Neural cell (in vitro differentiated cells): ENCODE data around the gene PTPRK. TPM values are rescaled to one million over a fixed set of nuclear protein-coding genes. Genes with fewer than 3 reads are reported as not detected.

Experiments
- H2AFZ ChIP-seq: fragments of 200-600, 300-800 bp; sonication (generic), shearing (Covaris generic); 2 replicates; pipeline ENCODE4 v1.6.0; 2014; ENCODE audit warnings: low read depth, mild to moderate bottlenecking, antibody characterized with exemption, low read length, moderate library complexity
- H3F3A ChIP-seq: fragments of 200-600 bp; shearing (Covaris generic); 2 replicates; pipeline ENCODE4 v1.6.1; 2016; ENCODE audit warnings: mild to moderate bottlenecking, moderate library complexity, mixed read lengths, antibody characterized with exemption, low read length; ENCODE audit not compliant: insufficient read depth, poor library complexity, severe bottlenecking
- H3K27ac ChIP-seq: fragments of 200-600, 300-800 bp; sonication (generic), shearing (Covaris generic); 2 replicates; pipeline ENCODE4 v1.5.1; 2014; ENCODE audit warnings: mild to moderate bottlenecking, low read length, moderate library complexity
- H3K27me3 ChIP-seq: fragments of 300-800, 200-600 bp; sonication (generic), shearing (Covaris generic); 2 replicates; pipeline ENCODE4 v1.6.0; 2014; ENCODE audit warnings: mild to moderate bottlenecking, low read depth, low read length, moderate library complexity; ENCODE audit not compliant: insufficient read depth
- H3K36me3 ChIP-seq: fragments of 300-800, 200-600 bp; sonication (generic), shearing (Covaris generic); 2 replicates; pipeline ENCODE4 v1.5.1; 2014; ENCODE audit warnings: mild to moderate bottlenecking, antibody characterized with exemption, low read length, moderate library complexity; ENCODE audit not compliant: insufficient read depth
- H3K4me2 ChIP-seq: fragments of 300-800, 200-600 bp; sonication (generic), shearing (Covaris generic); 2 replicates; pipeline ENCODE4 v1.6.0; 2014; ENCODE audit warnings: mild to moderate bottlenecking, low read length
- H3K4me3 ChIP-seq: fragments of 300-800, 200-600 bp; sonication (generic), shearing (Covaris generic); 2 replicates; pipeline ENCODE4 v1.5.1; 2014; ENCODE audit warnings: mild to moderate bottlenecking, low read length, moderate library complexity
- H3K79me2 ChIP-seq: fragments of 200-600 bp; shearing (Covaris generic); replicated peaks from 2 replicates; pipeline ENCODE4 v1.6.0; 2014; ENCODE audit warnings: mild to moderate bottlenecking, low read length, moderate library complexity; ENCODE audit not compliant: insufficient read depth
- H3K9ac ChIP-seq: fragments of 300-800, 200-600 bp; sonication (generic), shearing (Covaris generic); 2 replicates; pipeline ENCODE4 v1.6.1; 2016; ENCODE audit warnings: mild to moderate bottlenecking, low read length, mixed read lengths
- H3K9me2 ChIP-seq: fragments of 200-600 bp; shearing (Covaris generic); 2 replicates; pipeline ENCODE4 v1.6.1; 2016; ENCODE audit warnings: mild to moderate bottlenecking, low read length, mixed read lengths; ENCODE audit not compliant: insufficient read depth
- H3K9me3 ChIP-seq: fragments of 200-600, 300-800 bp; sonication (generic), shearing (Covaris generic); 2 replicates; pipeline ENCODE4 v1.6.1; 2016; ENCODE audit warnings: mild to moderate bottlenecking, mixed run types, low read length, moderate library complexity, mixed read lengths
- H4K20me1 ChIP-seq: fragments of 200-600 bp; shearing (Covaris generic); 2 replicates; pipeline ENCODE4 v1.6.1; 2016; ENCODE audit warnings: mild to moderate bottlenecking, mixed run types; ENCODE audit not compliant: insufficient read depth
- CTCF ChIP-seq: fragments of 450-650 bp; IDR thresholded peaks from 2 replicates; pipeline ENCODE4 v1.5.1; 2014; ENCODE audit warnings: antibody characterized with exemption, mild to moderate bottlenecking, moderate library complexity; ENCODE audit not compliant: poor library complexity, severe bottlenecking
- EP300 ChIP-seq: fragments of 450-650 bp; conservative IDR thresholded peaks from 2 replicates; pipeline ENCODE4 v1.6.1; 2014; ENCODE audit warnings: antibody characterized with exemption, mild to moderate bottlenecking, moderate library complexity; ENCODE audit not compliant: poor library complexity, severe bottlenecking
- EZH2 ChIP-seq: fragments of 200-600, 300-800 bp; shearing (Covaris generic), sonication (generic); IDR thresholded peaks from 2 replicates; pipeline ENCODE4 v1.6.1; 2014; ENCODE audit warnings: antibody characterized with exemption, low read length, borderline replicate concordance, mild to moderate bottlenecking; ENCODE audit not compliant: insufficient read depth, poor library complexity, severe bottlenecking
- MXI1 ChIP-seq: fragments of 450-650 bp; conservative IDR thresholded peaks from 2 replicates; pipeline ENCODE4 v1.6.1; 2014; ENCODE audit warnings: antibody characterized with exemption, mild to moderate bottlenecking; ENCODE audit not compliant: poor library complexity, severe bottlenecking
- POLR2AphosphoS5 ChIP-seq: IDR thresholded peaks from 2 replicates; pipeline ENCODE4 v1.6.1; 2012
- RAD21 ChIP-seq: fragments of 450-650 bp; conservative IDR thresholded peaks from 2 replicates; pipeline ENCODE4 v1.6.1; 2014; ENCODE audit warnings: antibody characterized with exemption, mild to moderate bottlenecking, moderate library complexity
- REST ChIP-seq: IDR thresholded peaks from 2 replicates; pipeline ENCODE4 v1.6.1; 2012; ENCODE audit warnings: borderline replicate concordance
- SMC3 ChIP-seq: fragments of 450-650 bp; conservative IDR thresholded peaks from 2 replicates; pipeline ENCODE4 v1.6.1; 2014; ENCODE audit warnings: antibody characterized with exemption, mild to moderate bottlenecking, moderate library complexity; ENCODE audit not compliant: poor library complexity
- TAF1 ChIP-seq: IDR thresholded peaks from 2 replicates; pipeline ENCODE4 v1.6.1; 2012; ENCODE audit warnings: low read depth
- polyA plus RNA-seq: library from polyadenylated mRNA; depleted of rRNA; stranded (reverse); fragments of >200 nt; gene quantifications from 2 replicates; pipeline ENCODE4 v1.2.3, GENCODE V29; 2014

The PTPRK gene
- polyA plus RNA-seq, 1 donor from 2014 or later, result 10.4 TPM

GRCh38 chr6:128161839-128162238, 358.6 kb downstream of the PTPRK start:
- no peak overlapping the region for H3K4me3 ChIP-seq
- no peak overlapping the region for H3K9ac ChIP-seq
- no peaks in the 10 kb centered on the region for H3F3A ChIP-seq
- no peaks in the 10 kb centered on the region for H3K9me3 ChIP-seq
- no peak overlapping the region for H3K27ac ChIP-seq
- H4K20me1 ChIP-seq, result no peaks in the 10 kb centered on the region
- peaks cover 5% of the 10 kb centered on the region for H3K9me2 ChIP-seq
- TF ChIP-seq REST (no peak), RAD21 (no peak), SMC3 (no peak), MXI1 (no peak), EZH2 (no peak), TAF1 (no peak), CTCF (no peak), EP300 (no peak), POLR2AphosphoS5 (no peak)
- no peaks in the 10 kb centered on the region for H3K36me3 ChIP-seq
- H2AFZ ChIP-seq, result no peak overlapping the region
- H3K79me2 ChIP-seq, result no peaks in the 10 kb centered on the region
- H3K4me2 ChIP-seq, result no peak overlapping the region
- no peaks in the 10 kb centered on the region for H3K27me3 ChIP-seq

- Histone ChIP-seq H3K9ac (no peak overlapping the region), H3K4me3 (no peak overlapping the region), H3K36me3 (no peaks in the 10 kb centered on the region), H3K27me3 (no peaks in the 10 kb centered on the region), H3K79me2 (no peaks in the 10 kb centered on the region), H3K4me2 (no peak overlapping the region), H3F3A (no peaks in the 10 kb centered on the region), H4K20me1 (no peaks in the 10 kb centered on the region), H3K9me3 (no peaks in the 10 kb centered on the region), H3K27ac (no peak overlapping the region), H2AFZ (no peak overlapping the region), H3K9me2 (peaks cover 5% of the 10 kb centered on the region)
- no peak for TF ChIP-seq POLR2AphosphoS5
- TF ChIP-seq TAF1, result no peak
- no peak for TF ChIP-seq EP300
- TF ChIP-seq RAD21, result no peak
- no peak for TF ChIP-seq REST
- TF ChIP-seq MXI1, result no peak
These were observed 359.1 kb downstream of the PTPRK start for GRCh38 chr6:128161263-128161662.
